NCI-H82 treated with DMSO at 0.1 percent for 48 hours (cell line): Measurements from ENCODE around the gene CYP26C1.
"Not testable (repeated sequence)": the region's sequence is repeated elsewhere in the genome, so short reads cannot be mapped to it uniquely, and the experiment has no call there.

ENCODE experiments used
- DNase-seq: peaks from one replicate; lab custom pipeline; 2025; ENCODE audit not compliant: unreplicated experiment; lab: John Stamatoyannopoulos, UW

CYP26C1 gene

DNA sequence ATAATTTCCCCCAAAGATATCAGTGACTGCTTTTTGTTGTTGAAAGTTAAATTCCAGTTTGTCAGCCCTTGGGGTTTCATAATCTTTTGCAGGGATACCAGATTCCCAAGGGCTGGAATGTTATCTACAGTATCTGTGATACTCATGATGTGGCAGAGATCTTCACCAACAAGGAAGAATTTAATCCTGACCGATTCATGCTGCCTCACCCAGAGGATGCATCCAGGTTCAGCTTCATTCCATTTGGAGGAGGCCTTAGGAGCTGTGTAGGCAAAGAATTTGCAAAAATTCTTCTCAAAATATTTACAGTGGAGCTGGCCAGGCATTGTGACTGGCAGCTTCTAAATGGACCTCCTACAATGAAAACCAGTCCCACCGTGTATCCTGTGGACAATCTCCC lies 16.3 kb downstream of the CYP26C1 start:
- DNase-seq = no peak

DNA sequence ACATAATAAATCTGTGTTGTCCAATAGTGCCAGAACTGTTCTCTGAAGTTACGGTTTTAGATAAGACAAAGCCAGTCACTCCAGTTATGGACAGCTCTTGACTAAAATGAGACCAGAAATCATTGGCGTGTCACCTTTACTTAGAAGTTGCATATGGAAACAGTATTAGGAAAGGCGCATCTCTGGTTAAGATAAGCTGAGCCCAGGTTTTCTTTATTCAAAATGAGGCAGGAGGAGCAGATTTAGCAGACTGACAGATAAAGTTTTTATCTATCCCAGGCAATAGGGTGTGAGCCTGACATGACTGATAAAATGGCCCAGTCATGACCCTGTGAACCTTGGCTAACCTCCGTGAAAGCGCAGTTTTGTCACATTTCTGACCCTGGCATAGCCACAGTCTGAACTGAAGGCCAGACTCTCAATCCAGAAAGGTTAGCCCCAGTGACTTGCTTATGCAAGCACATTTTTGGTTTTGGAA lies 17.3 kb downstream of the CYP26C1 start:
- no peak for DNase-seq

DNA sequence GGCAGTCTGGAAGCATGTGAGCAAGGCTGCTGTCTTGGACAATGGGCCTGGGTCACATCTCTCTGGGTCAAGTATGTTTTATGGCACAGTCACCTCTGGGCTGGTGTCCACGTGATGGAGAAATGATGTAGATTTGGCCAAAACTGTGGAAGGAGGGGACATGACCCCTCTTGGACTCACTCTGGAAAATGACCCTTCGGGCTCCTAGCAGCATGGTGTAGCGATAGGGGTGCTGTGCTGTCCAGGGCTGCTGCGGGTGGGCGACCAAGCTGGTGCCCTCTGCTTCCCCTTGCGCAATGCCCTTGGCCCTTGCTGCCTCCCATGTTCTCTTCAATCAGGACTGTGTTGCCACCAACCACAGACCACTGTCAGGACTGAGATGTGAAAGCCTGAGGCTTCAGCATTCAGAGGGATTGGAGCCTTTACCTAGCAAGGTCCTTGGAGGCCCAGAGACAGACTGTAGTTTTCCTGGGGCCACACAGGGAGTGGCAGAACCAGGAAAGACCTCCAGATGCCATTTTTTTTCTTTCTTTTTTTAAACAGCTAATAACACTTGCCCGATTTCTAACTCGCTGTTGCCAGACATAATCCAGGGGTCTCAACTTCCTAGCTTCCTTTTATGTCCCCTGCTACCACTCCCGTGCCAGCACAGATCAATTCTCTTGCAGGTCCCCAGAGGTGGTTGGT lies 19.2 kb downstream of the CYP26C1 start:
- DNase-seq = no peak

DNA sequence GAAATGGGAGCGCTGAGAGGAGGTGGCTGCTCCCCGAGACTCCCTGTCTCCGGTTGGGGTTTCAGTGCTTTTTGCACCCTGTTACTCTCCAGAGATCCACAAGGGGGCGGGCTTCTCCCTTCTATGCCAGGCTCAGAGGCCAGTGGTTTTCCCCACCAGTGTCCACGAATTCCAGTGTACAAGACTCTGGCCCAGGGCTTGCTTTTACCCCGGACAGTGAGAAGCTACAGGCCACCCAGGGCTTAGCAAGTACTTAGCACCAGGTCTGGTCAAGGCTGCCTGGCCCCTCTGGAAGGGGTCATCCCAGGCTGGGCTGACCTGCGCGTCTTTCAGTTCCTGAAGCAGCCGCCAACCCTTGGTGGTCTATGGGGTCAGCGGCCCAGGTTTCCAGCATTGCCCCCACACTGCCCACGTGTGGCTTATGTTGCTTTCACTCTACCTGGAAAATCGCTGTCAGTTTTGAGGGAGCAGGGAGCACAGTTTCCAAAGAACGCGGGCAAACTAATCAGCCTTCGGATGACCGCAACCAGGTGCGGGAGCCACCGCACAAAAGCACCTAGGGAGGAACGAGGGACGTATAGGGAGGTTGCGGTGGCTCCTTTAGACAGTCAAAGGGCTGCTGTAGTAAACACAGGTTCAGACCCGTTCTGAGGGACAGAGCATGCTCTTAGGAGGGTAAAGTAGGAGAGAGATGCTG lies 19.9 kb downstream of the CYP26C1 start:
- DNase-seq = peak; percentile 8

DNA sequence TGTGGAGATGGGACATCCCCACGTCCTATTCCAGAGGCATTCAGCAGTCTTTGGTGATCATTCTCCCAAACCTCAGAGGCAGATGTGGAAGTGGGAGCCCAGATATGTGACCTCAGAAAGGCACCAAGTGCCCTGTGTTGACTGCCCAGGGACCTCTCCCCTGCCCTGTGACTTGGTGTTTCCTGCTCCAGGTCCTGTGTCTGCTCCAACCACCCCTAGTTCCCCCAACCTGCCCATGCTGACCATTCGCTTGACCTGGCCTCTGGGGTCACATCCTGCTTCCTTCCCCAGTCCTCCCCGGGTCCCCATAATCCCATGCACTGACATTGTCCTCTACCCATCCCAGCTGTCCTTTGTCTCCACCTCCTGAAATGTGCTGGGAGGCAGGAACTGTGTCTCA lies 20.7 kb downstream of the CYP26C1 start:
- DNase-seq = no peak

DNA sequence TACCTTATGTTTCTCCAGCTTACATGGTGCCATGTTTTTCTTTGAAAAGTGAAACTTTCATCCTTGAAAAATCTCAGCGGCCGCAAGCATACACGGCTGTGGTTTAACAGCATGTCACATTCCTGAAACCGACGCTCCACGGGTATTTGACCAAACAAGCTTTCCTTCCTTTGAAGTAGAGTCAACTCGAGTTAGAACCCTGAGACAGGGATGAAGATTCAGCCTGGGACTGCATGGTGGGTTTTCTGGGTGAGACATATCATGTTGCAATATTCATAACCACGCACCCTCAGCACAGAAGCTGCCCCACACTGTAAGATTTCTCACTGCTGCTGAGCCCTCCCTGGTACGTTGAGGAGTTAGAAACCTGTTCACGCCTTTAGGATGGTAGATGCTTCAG lies 21.2 kb downstream of the CYP26C1 start:
- no peak for DNase-seq

DNA sequence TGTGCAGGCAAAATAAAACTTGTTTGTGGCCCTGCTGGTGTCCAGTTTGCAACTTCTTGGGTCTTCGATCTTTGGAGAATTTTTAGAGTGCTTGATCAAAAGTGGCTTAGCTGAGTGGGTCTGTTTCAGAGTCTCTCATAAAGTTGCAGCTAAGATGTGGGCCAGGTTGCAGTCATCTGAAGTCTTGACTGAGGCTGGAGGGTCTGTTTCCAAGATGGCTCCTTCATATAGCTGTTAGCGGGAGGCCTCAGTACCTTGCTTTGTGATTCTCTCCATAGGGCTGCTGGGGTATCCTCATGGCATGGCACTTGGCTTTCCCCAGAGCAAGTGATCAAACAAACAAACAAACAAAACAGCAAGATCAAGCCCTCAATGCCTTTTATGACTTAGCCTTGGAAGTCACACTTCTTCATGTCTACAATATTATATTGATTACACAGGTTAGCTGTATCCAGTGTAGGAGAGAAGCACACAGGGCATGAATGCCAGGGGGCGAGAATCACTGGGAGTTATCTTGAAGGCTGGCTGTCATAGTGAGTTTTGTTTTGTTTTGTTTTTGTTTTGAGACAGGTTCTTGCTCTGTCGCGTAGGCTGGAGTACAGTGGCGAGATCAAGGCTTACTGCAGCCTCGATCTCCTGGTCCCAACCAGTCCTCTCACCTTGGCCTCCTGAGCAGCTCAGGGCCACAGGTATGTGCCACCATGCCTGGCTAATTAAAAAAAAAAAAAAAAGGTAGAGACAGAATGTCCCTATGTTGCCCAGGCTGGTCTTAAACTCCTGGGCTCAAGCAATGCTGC lies 23.3 kb downstream of the CYP26C1 start:
- DNase-seq = no peak

DNA sequence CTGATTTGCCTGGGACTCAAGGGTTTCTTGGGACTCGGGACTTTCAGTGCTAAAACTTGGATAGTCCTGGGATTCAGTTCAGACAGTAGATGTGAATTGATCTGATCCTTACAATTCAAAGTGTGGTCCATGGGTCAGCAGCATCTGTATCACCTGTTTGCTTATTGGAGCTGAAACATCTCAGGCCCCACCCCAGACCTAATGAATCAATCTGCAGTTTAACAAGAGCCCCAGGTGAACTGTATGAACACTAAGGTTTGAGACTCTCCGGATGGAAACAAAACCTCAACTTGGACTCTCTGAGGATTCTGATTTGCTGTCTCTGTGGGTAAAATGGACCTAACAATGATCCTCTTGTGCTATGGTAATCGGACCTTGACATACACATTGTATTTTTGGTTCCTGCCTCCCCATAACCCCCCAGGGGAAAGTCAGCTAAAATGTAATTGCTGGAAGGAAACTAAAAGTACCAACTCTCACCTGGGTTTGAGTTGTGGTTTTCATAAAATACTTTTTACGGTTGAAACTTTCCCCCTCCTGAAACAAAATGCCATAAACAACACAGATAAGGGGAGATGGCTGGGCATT lies 24.8 kb downstream of the CYP26C1 start:
- no peak for DNase-seq

DNA sequence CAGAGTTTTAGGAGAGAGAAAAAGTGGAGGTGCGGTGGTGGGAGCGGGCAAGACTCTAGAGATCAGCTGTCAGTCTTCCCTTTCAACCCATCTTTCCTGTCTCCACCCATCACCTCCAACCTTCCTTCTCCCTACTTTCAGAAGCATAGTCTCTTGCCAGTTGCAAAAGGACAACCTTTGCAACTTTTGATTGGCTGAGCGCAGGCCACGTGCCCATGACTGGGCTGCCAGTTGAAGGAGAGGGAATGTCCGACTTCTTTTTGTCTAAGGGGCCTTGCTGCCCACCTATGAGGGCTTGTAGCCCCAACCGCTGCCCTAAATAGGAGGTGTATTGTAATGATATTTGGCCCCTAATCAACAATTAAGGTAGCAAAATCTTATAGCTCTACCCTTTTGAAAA lies 25.7 kb downstream of the CYP26C1 start:
- no peak for DNase-seq

DNA sequence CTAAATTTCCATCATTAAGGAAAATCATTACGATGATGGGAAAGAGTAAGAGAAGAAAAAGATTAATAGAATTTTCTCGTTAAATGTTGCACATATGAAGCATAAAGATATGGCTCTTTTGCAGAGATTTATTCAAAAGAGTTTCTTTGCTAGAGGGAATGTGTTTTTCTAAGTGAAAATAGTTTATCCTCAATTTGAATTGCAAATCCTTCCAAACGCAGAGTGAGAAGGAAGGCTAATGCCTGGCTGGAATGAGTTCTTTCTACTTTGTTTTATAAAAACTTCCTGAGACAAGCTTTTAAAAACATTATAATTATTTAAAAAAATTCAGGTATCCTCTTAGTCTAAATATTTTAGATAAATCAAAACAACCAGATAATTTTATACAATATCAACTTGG lies 27.2 kb downstream of the CYP26C1 start:
- DNase-seq = no peak

DNA sequence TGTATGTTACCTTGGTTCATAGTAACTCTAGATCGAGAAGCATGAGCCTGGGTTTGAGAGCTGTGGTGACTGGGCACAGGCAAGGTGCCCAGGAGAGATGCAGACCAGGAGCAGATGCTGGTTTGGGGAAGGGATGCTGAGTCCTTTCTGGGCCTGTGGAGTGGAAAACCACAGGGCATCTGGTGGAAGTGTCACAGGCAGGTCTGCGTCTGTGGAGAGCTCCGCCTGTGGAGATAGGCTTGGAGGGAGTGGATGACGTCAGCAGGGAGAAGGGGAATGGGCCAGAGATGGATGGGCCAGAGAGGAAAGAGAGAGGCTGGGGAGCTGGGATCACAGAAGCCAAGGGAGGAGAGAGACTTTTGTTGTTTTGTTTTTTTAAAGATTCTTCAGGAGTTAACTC lies 27.9 kb downstream of the CYP26C1 start:
- no peak for DNase-seq

DNA sequence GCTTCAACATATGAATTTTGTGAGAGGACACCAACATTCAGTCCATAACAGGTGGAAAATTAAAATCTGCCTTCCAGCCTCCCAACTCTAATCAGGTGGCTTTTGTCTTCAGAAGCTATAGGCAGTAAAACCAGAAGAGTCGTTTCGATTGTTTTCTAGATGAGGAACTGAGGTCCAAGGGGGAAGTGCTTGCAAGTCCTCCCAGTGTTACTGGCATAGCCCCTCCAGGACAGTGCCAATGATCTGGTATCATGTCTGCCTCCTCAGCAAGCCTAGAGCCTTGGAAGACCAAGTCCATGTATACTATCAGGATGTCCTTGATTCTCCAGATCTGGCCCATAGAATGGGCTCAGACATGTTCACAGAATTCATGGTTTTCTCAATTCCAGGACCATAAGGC lies 30.0 kb downstream of the CYP26C1 start:
- DNase-seq = no peak

DNA sequence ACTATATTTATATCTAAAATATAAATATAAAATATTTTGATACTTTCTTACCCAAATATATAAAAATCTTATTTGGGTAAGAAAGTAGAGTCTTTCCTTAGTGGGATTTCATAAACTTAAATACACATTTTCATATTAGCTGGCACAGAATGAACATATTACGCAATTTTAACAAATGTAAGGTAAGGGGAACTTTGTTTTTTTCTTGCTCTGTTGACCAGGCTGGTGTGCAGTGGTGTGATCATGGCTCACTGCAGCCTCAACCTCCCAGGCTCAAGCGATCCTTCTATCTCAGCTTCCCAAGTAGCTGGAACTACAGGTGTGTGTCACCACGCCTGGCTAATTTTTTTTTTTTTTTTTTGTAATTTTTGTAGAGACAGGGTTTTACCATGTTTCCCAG lies 31.4 kb downstream of the CYP26C1 start:
- DNase-seq = no peak

DNA sequence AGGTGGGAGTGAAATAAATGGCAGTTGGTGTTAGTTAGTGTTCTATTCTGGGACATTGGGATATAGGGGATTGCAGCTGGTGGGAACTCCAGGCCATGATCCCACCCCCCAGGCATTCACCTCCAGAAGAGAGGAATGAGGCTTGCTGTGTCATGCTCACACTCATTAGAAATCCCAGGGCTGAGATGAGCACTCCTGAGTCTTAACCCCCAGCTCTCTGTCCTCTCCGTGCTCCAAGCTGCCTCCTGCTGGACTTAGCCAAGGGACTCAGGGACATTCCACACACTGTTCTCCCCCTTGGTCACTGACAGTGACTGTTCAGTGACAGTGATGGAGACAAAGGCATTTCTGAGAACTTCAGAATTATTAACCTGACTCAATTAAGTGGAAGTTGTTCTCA lies 34.6 kb downstream of the CYP26C1 start:
- DNase-seq = no peak

DNA sequence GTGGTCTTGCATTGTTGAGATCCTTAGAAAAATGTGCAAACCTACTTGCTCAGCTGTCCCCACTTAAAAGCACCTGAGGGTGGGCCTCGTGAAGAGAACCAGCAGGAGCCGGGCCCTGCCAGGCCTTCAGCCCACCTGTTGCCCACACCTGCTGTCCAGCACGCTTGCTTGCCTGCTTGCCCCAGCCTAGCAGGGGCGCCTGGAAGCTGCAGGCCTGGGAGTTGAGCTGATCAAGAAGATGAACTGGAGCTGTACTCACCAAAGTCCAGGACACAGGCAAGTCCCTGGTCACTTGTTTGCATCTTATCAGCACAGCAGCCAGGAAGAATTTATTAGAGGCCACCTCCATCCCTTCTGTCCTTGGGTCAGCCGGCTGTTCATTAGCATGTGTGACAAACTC lies 36.3 kb downstream of the CYP26C1 start:
- no peak for DNase-seq

DNA sequence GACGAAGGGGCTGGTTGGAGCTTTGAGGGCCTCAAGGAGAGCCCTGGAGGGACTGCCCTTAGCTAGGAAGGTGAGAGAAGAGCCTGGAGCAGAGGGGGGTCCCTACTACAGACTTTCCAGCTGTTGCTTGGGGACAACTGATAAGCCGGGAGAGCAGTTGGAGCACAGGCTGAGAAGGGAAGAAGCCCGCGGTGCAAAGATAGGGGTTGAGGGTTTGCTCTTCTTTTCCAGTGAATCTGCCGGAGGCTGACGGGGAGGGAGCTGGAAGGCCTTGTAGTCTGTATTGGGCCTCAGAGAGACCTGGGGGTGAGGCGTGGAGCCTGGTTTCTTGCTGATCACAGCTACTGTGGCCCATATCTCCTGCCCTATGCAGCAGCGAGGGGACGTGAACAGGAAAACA lies 36.8 kb downstream of the CYP26C1 start:
- no peak for DNase-seq

DNA sequence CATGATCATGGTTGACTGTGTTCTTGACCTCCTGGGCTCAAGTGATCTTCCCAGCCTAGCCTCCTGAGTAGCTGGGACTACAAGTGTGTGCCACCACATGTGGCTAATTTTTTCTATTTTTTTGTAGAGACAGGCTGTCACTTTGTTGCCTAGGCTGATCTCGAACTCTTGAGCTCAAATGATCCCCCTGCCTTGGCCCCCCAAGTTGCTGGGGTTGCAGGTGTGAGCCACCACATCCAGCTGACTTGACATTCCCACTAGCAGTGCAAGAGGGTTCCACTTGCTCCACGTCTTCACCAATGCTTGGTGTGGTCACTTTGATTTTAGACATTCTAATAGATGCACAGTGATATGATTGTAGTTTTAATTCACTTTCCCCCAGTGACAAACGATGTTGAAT lies 38.2 kb downstream of the CYP26C1 start:
- no peak for DNase-seq

DNA sequence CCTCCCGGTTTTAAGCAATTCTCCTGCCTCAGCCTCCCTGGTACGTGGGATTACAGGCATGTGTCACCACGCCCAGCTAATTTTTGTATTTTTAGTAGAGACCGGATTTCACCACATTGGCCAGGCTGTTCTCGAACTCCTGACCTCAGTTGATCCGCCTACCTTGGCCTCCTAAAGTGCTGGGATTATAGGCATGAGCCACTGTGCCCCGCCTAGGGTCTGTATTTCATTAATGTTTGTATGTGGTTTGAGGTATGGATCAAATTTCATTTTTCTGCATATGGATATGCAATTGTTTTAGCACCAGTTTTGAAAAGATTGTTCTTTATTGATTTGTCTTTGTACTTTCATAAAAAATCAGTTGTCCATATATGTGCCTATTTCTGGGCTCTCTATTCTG lies 39.1 kb downstream of the CYP26C1 start:
- DNase-seq = no peak

DNA sequence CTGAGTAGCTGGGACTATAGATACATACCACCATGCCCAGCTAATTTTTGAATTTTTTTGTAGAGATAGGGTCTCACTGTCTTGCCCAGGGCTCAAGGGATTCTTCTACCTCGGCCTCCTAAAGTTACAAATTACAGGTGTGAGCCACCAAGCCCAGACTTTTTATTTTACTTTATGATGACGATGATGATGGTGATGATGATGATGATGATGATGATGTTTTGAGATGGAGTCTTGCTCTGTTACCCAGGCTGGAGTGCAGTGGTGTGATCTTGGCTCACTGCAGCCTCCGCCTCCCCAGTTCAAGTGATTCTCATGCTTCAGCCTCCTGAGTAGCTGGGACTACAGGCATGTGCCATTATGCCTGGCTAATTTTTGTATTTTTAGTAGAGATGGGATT lies 40.5 kb downstream of the CYP26C1 start:
- DNase-seq = not testable (repeated sequence)

DNA sequence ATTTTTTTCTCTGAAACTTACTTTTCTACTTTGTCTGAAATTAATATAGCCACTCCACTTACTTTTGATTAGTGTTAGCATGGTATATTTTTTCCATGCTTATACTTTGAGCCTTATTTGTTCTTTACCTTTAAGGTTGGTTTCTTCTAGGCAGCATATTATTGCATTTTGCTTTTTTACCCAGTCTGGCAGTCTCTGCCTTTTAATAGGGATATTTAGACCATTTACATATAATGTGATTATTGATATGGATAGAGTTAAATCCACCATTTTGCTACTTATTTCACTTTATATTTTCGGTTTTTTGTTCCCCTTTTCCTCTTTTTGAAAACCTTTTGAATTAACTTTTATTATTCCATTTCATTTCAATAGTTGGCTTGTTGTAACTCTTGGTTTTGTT lies 43.4 kb downstream of the CYP26C1 start:
- DNase-seq = no peak

DNA sequence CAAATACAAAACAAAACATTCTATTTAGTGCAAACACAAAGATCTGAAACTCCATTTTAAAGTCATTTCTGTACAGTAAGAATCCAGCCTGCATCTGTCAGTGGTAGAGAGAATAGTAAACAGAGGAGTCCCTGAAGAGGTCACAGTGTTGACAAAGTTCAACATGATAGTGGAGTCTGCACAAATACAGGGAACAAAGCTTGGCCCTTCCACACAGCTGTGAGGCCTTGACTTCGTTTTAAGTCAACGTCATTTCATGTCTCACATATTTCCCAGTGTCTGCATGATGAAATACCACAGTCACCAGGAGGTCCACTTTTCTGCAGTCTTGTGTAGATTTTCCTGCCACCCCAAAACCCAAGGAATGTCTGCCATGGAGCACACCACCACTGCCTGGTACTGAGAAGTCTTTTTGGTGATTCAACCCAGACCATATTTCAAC lies 46.1 kb downstream of the CYP26C1 start:
- DNase-seq = no peak
